GM12873 (cell line): ENCODE data around the gene TMEM132D.

Experiments used
- TF ChIP-seq, protein P1 (sequence below): IDR thresholded peaks from 2 replicates; pipeline ENCODE4 v1.5.1; 2012; ENCODE audit warnings: low read depth, mild to moderate bottlenecking, moderate library complexity, low read length, control low read depth; ENCODE audit not compliant: insufficient read depth; ENCODE audit errors: missing control alignments

Gene TMEM132D

DNA sequence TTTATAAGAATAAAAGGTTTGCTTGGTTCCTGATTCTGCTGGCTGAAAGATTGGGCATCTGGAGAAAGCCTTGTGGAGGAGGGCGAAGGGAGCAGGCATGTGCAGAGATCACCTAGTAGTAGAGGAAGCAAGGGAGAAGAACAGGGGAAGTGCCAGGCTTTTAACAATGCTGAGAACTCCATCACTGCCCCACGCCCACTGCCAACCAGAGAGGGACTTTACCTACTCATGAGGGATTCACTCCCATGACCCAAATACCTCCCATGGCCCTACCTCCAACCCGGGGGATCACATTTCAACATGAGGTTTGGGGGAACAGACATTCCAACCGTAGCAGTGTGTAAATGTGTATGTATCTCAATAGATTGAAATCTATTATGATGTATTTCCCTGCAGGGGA is 690.3 kb downstream of the TMEM132D start:
- TF ChIP-seq, protein P1, sequence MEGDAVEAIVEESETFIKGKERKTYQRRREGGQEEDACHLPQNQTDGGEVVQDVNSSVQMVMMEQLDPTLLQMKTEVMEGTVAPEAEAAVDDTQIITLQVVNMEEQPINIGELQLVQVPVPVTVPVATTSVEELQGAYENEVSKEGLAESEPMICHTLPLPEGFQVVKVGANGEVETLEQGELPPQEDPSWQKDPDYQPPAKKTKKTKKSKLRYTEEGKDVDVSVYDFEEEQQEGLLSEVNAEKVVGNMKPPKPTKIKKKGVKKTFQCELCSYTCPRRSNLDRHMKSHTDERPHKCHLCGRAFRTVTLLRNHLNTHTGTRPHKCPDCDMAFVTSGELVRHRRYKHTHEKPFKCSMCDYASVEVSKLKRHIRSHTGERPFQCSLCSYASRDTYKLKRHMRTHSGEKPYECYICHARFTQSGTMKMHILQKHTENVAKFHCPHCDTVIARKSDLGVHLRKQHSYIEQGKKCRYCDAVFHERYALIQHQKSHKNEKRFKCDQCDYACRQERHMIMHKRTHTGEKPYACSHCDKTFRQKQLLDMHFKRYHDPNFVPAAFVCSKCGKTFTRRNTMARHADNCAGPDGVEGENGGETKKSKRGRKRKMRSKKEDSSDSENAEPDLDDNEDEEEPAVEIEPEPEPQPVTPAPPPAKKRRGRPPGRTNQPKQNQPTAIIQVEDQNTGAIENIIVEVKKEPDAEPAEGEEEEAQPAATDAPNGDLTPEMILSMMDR = no peak

DNA sequence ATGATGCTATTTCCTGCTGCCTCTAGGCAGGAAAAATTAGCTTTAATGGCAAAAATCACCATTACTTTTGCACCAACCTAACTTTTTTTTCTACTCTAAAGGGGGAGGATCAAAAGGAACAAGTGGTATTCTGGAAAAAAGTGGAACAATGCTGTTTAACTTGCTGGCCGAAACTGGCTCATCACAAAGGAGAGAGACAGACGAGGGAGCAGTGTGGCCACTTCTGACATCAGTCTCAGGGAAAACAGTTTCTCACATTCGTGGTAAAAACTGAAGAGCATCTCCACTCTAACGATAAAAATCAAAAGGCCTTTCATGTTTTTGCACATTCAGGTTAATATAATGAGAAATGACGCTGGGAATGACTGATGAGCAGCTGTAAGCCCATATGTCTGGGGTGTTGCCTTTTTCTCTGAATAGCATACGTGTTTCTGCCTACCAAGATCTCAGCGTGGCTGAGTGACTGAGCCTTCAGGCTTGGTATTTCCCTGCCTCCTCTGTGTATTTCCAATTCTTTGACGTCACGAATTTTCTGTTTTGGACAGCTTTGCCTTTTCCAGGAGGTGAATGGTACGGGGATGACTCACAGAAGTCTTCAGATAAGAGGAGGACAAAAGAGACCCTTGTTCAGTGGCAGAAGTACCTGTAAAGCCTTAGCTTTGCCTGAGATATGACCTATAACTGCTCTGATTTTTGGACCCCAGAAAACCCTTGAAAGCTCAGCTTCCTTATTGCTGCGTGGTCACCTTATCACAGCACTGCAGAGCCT is 691.8 kb downstream of the TMEM132D start:
- TF ChIP-seq, protein P1 = no peak

DNA sequence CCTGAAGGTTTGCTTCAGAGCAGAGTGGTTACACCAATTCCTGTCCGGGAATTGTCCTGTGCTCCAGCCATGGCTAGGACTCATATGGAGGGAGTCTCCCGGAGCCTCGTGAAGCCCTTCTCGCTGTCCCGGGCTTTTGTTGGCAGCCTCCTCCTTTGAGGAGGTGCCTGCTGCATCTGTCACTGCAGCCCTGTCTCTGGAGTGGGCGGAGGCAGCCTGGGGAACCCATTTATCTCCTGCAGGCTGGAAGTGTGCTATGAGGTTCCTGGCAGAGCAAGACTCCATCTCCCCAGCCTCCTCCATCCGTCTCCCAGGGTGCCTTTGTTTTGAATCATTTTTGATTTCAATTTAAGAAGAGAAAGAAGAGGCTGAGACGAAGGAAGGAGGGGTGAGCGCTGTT is 695.3 kb downstream of the TMEM132D start:
- TF ChIP-seq, protein P1 = no peak

DNA sequence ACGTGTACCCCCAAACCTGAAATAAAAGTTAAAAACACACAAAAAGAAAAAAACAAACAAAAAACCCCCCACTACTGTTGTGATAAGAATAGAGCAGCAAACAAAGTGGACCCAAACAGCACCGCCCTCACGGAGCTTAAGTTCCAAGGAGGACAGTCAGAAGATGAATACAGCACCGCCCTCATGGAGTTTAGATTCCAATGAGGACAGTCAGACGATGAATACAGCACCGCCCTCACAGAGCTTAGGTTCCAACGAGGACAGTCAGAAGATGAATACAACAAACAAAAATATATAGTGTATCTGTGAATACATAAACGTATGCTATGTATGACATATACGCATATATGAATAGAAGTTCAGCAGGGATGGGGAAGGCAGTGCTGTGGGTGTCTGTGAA is 696.7 kb downstream of the TMEM132D start:
- TF ChIP-seq, protein P1 = no peak

DNA sequence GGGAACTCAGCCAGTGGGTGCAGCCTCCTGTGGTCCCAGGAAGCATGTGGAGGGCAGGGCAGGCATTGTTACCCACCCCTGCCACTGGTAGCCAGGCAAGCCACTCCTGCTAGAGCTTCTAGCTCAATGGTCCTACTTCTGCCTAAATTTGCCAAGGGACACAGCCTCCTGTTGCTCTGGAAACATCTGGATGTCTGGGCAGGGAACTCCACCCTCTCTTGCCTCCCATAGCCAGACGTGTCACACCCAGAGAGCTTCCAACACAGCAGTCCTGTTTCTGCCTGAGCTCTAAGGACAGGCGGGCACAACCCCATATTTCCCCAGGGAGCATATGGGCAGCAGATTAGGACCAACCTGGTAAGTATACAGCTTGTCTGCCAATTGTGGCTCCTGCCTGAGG is 700.4 kb downstream of the TMEM132D start:
- TF ChIP-seq, protein P1 = no peak

GRCh38 chr12:129202109-129202814 is 701.6 kb downstream of the TMEM132D start:
- TF ChIP-seq, protein P1 = no peak

DNA sequence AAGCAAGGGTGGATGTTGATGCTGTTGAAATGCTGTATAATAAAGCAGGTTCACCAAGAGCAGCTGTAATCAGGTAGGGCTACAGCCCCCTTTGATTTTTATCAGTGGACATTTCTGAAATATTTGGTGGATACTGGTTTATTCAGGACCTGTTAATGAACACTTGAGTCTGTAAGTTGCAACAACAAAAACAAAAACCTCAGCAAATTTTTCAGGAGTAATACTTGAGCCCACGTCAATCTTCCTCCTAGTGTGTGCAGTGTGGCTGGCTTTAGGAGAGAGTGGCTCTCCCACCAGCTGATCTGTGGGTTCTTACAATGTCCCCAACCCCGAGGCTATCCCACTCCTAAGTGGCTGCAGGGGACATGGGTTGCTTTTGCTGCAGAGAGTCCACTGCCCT is 702.8 kb downstream of the TMEM132D start:
- TF ChIP-seq, protein P1 = no peak
